GM19240 (cell line): ENCODE results near the gene SPATA6.
"Not testable (repeated sequence)": the region's sequence is repeated elsewhere in the genome, so short reads cannot be mapped to it uniquely, and the experiment has no call there.

Source experiments
- DNase-seq: peaks from one replicate; pipeline ENCODE4 v3.0.0; 2011; ENCODE audit warnings: low spot score; ENCODE audit not compliant: insufficient read length

SPATA6 gene

DNA sequence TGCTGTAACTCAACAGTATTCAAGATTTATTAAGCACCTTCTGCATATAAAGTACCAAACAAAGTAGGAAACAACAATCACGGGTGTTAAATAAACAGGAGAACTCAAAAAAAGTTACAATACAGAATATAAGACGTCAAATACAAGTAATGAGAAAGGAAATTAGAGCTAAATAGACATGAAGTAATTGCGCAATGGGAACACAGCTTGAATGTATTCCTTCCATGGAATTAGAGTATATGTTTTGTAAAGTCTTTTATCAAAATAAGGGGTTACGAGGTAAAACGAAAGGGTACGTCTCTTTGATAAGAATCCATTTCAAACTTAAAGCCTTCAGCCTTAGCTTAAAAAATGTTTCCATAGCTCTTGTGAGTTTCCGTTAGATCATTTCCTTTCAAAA, 109.1 kb downstream of the SPATA6 start:
- no peak for DNase-seq

DNA sequence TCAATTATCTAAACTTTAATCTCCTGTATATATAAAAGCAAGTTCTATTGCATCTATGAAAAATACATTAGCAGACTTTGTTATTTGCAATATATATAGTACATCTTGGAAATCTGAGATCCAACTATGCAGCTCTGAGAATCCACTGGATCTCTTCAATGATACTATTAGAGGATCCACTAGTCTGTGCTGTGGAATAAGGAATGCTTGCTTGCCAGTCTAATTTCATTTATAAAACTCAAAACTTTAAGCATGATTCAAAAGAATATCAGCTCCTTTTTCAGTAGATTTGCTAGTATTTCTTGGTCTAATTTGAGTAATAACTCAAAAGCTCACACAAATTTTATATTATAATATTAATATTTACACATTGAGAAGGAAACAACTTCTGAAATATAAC, 115.1 kb downstream of the SPATA6 start:
- DNase-seq = no peak

- DNase-seq = no peak
Measured at GRCh38 chr1:48344373-48344772, 127.6 kb downstream of the SPATA6 start.

GRCh38 chr1:48341221-48341620, 130.8 kb downstream of the SPATA6 start:
- DNase-seq = no peak

DNA sequence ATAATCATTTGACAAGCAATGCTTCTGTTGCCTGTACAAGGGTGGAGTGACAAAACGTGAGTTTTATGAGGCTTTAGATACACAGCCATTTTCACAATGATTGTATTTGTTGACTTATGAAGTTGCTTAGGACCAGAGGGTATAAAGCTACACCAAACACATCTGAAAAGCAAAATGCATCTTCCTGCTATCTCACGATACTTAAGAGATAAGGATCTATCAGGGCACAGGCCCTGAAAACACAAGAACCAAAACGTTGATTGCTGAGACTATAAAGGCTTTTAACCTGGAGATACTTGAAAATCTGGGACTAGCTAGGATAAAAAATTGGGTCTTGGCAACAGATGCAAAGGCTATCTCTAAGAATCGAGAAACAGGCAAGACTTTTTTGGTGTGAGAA, 133.7 kb downstream of the SPATA6 start:
- DNase-seq = no peak

DNA sequence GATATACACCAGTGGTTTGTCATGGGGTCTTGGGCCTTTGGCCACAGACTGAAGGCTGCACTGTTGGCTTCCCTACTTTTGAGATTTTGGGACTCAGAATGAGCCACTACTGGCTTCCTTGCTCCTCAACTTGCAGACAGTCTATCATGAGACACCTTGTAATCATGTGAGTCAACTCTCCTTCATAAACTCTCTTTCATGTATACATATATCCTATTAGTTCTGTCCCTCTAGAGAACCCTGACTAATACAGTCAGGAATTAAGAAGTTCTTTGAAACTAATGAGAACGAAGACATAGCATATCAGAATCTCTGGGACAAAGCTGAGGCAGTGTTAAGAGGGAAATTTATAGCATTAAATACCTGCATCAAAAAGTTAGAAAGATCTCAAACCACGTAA, 138.7 kb downstream of the SPATA6 start:
- no peak for DNase-seq

- no peak for DNase-seq
Measured at GRCh38 chr1:48332115-48332514, 139.9 kb downstream of the SPATA6 start.

- DNase-seq = no peak
Measured at GRCh38 chr1:48329905-48330304, 142.1 kb downstream of the SPATA6 start.

GRCh38 chr1:48329486-48329885, 142.5 kb downstream of the SPATA6 start:
- no peak for DNase-seq

DNA sequence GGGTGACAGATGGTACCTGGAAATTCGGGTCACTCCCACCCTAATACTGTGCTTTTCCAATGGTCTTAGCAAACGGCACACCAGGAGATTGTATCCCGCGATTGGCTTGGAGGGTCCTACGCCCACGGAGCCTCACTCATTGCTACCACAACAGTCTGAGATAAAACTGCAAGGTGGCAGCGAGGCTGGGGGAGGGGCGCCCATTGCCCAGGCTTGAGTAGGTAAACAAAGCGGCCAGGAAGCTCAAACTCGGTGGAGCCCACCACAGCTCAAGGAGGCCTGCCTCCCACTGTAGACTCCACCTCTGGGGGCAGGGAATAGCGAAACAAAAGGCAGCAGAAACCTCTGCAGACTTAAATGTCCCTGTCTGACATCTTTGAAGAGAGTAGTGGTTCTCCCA, 160.2 kb downstream of the SPATA6 start:
- not testable (repeated sequence) for DNase-seq

DNA sequence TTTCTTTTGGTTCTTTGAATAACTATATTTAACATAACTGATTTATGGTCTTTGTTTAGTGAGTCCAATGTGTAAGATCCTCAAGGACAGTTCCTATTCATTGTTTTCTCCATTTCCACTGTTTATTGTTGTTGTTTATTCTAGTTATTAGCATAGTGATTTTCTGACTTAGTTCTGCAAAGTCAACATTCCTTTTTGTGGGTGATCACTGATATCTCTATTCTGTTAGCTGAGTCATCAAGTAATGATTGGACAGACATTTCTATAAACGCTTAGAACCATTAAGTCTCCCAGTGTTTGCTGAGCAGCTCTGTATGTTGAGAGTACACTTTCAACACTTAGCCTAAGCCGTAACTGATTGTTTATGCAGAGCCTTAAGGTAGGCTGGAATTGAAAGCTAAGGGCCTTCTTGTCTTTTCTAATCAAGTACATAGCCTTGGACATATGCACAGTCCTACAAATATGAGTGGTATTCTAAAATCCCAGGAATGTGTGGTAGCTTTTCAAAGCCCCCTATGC, 162.4 kb downstream of the SPATA6 start:
- no peak for DNase-seq

DNA sequence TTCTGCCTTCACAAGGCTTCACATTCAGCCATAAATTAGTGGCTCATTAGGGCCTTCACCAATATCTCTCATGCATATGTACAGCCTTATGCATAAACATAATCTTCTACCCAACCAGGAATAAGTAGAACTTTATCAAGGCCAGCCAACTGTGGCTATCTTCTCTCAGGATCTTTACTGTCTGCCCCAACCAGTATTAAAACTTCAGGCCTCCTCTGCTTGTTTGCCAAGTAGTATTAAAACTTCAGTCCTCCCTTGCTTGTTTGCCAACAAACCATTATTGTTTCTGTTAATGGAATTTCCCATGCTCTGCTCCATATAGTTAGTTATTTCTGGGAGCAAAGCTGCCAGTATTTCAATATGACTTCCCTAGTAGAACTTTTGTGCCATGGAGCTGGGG, 169.4 kb downstream of the SPATA6 start:
- DNase-seq = no peak

DNA sequence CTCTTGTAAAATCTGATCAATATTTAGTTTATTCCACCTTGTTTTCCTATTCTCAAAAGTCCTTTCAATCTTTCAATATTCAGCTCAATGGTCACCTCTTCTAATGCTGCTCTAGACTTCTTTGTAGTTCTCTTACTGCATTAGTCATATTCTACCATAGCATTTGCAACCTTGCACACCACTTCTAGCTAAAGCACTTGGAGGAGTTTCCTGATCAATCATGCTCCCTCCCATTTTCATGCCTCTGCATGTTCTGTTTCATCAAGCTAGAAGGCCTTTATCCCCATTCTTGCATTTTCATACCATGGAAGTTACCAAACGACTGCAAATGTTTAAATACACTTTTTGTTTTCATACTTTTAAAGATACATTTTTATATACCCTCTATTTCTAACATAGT, 177.3 kb downstream of the SPATA6 start:
- no peak for DNase-seq

GRCh38 chr1:48294094-48294493, 177.9 kb downstream of the SPATA6 start:
- not testable (repeated sequence) for DNase-seq

DNA sequence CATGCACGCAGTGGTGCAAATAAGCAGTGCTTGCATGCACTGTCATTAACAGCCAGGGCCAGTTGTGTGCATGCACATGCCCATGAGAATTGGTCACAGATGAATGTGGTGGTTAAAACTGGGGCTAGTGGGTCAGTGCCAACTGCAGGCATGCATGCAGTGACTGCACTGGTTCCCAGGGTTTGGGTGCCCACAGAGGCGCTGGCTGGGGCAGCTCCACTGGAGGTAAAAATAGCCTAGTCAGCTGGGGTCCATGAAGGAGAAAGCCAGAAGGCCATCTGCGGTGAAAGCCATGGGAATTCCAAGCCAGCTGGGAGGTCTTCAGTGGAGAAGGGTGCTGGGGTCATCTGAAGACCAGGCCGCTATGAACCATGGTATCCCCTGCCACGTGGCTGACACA, 179.3 kb downstream of the SPATA6 start:
- DNase-seq = no peak

- no peak for DNase-seq
Measured at GRCh38 chr1:48291421-48291820, 180.6 kb downstream of the SPATA6 start.

- no peak for DNase-seq
Measured at GRCh38 chr1:48285525-48285924, 186.5 kb downstream of the SPATA6 start.

DNA sequence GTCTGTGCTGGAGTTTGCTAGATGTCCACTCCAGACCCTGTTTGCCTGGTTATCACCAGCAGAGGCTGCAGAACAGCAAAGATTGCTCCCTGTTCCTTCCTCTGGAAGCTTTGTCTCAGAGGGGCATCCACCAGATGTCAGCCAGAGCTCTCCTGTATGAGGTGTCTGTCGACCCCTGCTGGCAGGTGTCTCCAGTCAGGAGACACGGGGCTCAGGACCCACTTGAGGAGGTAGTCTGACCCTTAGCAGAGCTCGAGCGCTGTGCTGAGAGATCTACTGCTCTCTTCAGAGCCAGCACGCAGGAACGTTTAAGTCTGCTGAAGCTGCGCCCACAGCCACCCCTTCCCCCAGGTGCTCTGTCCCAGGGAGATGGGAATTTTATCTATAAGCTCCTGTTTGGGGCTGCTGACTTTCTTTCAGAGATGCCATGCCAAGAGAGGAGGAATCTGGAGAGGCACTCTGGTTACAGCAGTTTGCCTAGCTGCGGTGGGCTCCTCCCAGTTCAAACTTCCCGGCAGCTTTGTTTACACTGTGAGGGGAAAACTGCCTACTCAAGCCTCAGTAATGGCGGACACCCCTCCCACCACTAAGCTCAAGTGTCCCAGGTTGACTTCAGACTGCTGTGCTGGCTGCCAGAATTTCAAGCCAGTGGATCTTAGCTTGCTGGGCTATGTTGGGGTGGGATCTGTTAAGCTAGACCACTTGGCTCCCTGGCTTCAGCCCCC, 187.1 kb downstream of the SPATA6 start:
- DNase-seq = not testable (repeated sequence)

GRCh38 chr1:48282329-48282728, 189.7 kb downstream of the SPATA6 start:
- DNase-seq = not testable (repeated sequence)

DNA sequence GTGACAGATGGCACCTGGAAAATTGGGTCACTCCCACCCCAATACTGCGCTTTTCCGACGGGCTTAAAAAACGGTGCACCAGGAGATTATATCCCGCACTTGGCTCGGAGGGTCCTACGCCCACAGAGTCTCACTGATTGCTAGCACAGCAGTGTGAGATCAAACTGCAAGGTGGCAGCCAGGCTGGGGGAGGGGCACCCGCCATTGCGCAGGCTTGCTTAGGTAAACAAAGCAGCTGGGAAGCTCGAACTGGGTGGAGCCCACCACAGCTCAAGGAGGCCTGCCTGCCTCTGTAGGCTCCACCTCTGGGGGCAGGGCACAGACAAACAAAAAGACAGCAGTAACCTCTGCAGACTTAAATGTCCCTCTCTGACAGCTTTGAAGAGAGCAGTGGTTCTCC, 194.6 kb downstream of the SPATA6 start:
- not testable (repeated sequence) for DNase-seq

GRCh38 chr1:48266576-48266975, 205.4 kb downstream of the SPATA6 start:
- DNase-seq = no peak

GRCh38 chr1:48263041-48263440, 209.0 kb downstream of the SPATA6 start:
- DNase-seq = no peak

GRCh38 chr1:48261881-48262400, 210.1 kb downstream of the SPATA6 start:
- no peak for DNase-seq
